Measurements from ENCODE around the gene SLC6A1. TPM values are rescaled to one million over a fixed set of nuclear protein-coding genes. Genes with fewer than 3 reads are reported as not detected.

The SLC6A1 gene
- total RNA-seq, 2 donors from 2014 or later: 0.18 to 6.2 TPM

GRCh38 chr3:11009898-11010297 is 17.4 kb downstream of the SLC6A1 start:
- Histone ChIP-seq H3K4me1 (replicated peaks) (no peaks in the 10 kb centered on the region), H3K36me3 (no peaks in the 10 kb centered on the region), H3K9me3 (no peaks in the 10 kb centered on the region), H3K27ac (no peak overlapping the region), H3K27me3 (replicated peaks; ENCODE audit: insufficient read depth) (no peaks in the 10 kb centered on the region), H3K4me3 (no peak overlapping the region)
- WGBS: 76% methylated on average over 4 of the region's 4 CpGs
- TF ChIP-seq POLR2AphosphoS5 (IDR thresholded peaks at IDR 0.05) (no peak), POLR2A (IDR thresholded peaks at IDR 0.05) (no peak)
- TF ChIP-seq, protein P1, sequence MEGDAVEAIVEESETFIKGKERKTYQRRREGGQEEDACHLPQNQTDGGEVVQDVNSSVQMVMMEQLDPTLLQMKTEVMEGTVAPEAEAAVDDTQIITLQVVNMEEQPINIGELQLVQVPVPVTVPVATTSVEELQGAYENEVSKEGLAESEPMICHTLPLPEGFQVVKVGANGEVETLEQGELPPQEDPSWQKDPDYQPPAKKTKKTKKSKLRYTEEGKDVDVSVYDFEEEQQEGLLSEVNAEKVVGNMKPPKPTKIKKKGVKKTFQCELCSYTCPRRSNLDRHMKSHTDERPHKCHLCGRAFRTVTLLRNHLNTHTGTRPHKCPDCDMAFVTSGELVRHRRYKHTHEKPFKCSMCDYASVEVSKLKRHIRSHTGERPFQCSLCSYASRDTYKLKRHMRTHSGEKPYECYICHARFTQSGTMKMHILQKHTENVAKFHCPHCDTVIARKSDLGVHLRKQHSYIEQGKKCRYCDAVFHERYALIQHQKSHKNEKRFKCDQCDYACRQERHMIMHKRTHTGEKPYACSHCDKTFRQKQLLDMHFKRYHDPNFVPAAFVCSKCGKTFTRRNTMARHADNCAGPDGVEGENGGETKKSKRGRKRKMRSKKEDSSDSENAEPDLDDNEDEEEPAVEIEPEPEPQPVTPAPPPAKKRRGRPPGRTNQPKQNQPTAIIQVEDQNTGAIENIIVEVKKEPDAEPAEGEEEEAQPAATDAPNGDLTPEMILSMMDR (IDR thresholded peaks at IDR 0.05): no peak
- no peak for DNase-seq (ENCODE audit: low spot score)
- intact Hi-C loops (cut with DNase I): no loop called here

GRCh38 chr3:11010426-11011165 is 18.0 kb downstream of the SLC6A1 start:
- no peak for DNase-seq (ENCODE audit: low spot score)
- H3K27ac ChIP-seq: no peak overlapping the region
- H3K4me1 ChIP-seq (replicated peaks): no peaks in the 10 kb centered on the region
- intact Hi-C loops (cut with DNase I): no loop called here
- no peaks in the 10 kb centered on the region for H3K9me3 ChIP-seq
- H3K4me3 ChIP-seq: no peak overlapping the region
- no peaks in the 10 kb centered on the region for H3K36me3 ChIP-seq
- no peaks in the 10 kb centered on the region for H3K27me3 ChIP-seq (replicated peaks; ENCODE audit: insufficient read depth)
- WGBS: 67% methylated on average over 15 of the region's 15 CpGs
- TF ChIP-seq, protein P1 (IDR thresholded peaks at IDR 0.05): no peak
- TF ChIP-seq POLR2A (IDR thresholded peaks at IDR 0.05) (no peak), POLR2AphosphoS5 (IDR thresholded peaks at IDR 0.05) (no peak)

DNA sequence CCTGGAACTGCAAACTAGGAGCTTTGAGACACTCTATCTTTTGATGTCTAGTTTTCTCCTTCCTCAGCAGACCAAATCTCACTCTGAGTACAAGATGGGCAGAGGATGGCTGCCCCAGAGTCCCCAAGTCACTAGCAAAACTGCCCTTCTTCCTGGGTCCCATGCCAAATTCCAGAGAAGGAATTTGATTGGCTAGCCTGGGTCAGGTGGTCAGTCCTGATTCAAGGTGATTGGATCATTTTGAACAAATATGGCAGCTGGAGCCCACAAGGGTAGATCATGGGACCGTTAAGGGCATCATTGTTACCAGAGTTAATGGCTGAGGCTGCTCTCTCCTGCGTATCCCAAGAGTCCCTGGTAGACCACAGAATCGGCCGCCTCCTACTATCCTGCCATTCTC is 21.7 kb downstream of the SLC6A1 start:
- Histone ChIP-seq H3K4me3 (no peak overlapping the region), H3K36me3 (no peaks in the 10 kb centered on the region), H3K27ac (no peak overlapping the region), H3K27me3 (replicated peaks; ENCODE audit: insufficient read depth) (no peaks in the 10 kb centered on the region), H3K9me3 (no peaks in the 10 kb centered on the region), H3K4me1 (replicated peaks) (no peaks in the 10 kb centered on the region)
- TF ChIP-seq POLR2AphosphoS5 (IDR thresholded peaks at IDR 0.05): no peak
- TF ChIP-seq, protein P1 (IDR thresholded peaks at IDR 0.05): no peak
- no peak for TF ChIP-seq POLR2A (IDR thresholded peaks at IDR 0.05)
- intact Hi-C loops (cut with DNase I): no loop called here
- DNase-seq (ENCODE audit: low spot score): no peak
- WGBS: 86% methylated on average over 4 of the region's 4 CpGs

DNA sequence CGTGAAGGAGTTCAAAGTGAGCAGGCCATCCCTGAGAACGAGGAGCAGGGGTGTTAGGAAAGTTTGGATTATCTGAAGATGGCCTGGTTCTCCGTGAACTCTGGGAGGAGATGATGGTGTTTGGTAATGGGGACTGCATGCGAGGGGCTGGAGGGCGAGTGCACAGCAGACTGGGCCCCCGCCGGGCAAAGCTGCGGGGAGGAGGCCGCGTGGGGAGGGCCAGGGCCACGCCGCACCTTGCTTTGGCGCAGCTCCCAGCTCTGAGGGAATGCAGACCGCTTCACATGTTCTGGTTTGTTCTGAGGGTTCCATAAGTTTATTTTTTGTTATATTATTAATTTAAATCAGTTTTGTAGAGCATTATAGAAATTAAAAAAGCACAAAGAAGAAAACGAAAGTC is 22.2 kb downstream of the SLC6A1 start:
- Histone ChIP-seq H3K36me3 (no peaks in the 10 kb centered on the region), H3K4me3 (no peak overlapping the region), H3K9me3 (no peaks in the 10 kb centered on the region), H3K27me3 (replicated peaks; ENCODE audit: insufficient read depth) (no peaks in the 10 kb centered on the region), H3K4me1 (replicated peaks) (no peaks in the 10 kb centered on the region), H3K27ac (no peak overlapping the region)
- WGBS: 81% methylated on average over 15 of the region's 15 CpGs
- TF ChIP-seq POLR2A (IDR thresholded peaks at IDR 0.05) (no peak), POLR2AphosphoS5 (IDR thresholded peaks at IDR 0.05) (no peak)
- TF ChIP-seq, protein P1 (IDR thresholded peaks at IDR 0.05): no peak
- intact Hi-C loops (cut with DNase I): no loop called here
- no peak for DNase-seq (ENCODE audit: low spot score)

DNA sequence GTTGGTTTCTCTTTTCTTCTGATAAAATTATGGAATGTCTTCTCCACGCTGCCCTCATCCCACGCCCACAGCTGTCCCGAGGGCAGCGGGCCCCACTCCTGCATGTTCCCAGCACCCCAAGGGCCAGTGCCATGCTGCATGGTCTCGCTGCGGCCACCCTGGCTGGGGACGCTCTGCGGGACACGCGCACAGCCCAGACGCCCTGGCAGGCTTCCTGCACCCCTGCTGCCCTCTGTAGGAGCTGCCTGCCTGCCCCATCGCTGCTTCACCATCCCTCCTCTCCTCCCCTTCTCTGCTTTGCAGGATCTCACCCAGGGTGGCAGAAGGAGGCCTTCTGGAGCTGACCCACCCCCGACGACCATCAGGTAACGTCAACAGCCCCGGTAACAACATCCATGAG is 22.8 kb downstream of the SLC6A1 start:
- Histone ChIP-seq H3K9me3 (no peaks in the 10 kb centered on the region), H3K4me3 (no peak overlapping the region), H3K36me3 (no peaks in the 10 kb centered on the region), H3K4me1 (replicated peaks) (no peaks in the 10 kb centered on the region), H3K27me3 (replicated peaks; ENCODE audit: insufficient read depth) (no peaks in the 10 kb centered on the region), H3K27ac (no peak overlapping the region)
- DNase-seq (ENCODE audit: low spot score): no peak
- no peak for TF ChIP-seq POLR2AphosphoS5 (IDR thresholded peaks at IDR 0.05)
- intact Hi-C loops (cut with DNase I): no loop called here
- 80% methylated on average over 16 of the region's 16 CpGs for WGBS
